CMK (cell line): ENCODE measurements around the gene NCOA1.
"Not testable (repeated sequence)": the region's sequence is repeated elsewhere in the genome, so short reads cannot be mapped to it uniquely, and the experiment has no call there.

Experiments
- DNase-seq: peaks from one replicate; pipeline ENCODE4 v3.0.0-alpha.2; 2010; ENCODE audit warnings: low read depth

The NCOA1 gene

DNA sequence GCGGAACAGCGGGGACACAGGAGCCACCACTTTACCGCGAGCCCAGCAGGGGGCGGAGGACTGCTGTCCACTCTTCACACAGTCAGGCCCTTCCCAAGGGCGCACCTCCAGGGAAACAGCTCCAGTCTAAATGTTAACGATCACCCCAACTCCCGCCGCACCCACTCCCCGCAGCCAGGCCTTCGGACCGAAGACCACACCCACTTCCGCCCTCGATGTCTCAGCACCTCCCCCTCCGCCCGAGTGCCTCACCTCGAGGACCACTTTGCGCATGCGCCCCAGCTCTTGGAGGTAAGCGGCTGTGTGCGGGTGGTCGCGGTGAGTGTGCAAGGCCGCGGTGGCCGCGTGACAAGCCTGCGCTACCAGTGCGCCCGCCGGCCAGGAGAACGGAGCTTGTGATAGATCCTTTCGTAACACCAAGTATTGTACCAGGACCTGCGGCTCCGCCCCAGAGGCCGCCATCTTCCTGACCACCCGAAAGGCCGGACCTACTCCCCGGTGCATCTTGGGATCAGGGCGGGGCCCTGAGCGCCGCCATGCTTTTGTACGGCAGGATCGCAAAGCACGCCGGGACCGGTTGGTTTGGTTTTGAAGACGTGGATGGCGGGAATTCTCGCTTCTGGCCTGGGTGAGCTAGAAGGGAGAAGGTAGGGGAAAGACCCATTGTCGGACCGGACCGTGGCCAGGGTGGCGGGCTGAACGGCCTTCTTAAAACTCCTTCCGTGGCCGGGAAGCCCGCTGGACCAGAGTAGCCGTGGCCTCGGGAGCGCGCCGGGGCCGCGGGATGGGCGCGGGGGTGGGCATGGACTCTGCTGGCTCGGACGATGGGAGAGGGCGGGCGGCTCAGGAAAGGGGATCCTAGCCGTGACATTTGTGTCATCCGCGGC is 302.1 kb downstream of the NCOA1 start, which contains the start of the genes CENPO and PTRHD1:
TSS of gene CENPO (plus strand) at position 552 of the 887 bp plus-strand sequence. CDS start 495 bp downstream, outside the sequence.
TSS of gene PTRHD1 (minus strand) at position 518 of the 887 bp plus-strand sequence. CDS start at position 504, 14 bp downstream.
- peak; percentile 99 for DNase-seq

DNA sequence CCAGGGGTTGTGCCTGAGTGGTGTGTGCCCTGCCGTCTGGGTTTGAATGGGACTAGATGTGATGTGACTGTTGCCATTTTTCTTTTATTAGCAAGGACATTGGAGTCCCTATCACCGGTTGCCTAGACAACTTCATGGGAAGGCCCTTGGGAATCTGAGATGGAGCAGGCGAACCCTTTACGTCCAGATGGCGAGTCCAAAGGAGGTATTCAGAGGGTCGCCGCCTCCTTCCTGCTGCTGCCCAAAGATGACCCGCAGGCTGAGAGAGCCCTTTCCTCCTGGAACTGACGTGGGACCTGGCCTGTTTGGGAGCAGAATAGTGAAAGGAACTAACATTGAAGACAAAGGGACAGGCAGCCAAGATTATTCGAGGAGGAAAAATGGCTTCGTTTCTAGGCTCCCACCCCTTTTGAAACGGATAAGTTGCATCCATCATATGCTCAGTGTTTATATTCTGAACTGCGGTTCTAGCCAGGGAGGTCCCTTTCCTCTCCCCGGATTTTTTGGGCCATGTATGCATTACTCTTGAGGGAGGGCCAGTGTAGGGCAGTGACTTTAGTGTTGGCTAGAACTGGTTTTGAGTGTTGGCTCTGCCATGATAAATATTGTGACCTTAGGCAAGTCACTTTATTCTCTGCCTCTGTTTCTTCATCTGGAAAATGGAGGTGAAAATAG is 302.8 kb downstream of the NCOA1 start:
- no peak for DNase-seq

DNA sequence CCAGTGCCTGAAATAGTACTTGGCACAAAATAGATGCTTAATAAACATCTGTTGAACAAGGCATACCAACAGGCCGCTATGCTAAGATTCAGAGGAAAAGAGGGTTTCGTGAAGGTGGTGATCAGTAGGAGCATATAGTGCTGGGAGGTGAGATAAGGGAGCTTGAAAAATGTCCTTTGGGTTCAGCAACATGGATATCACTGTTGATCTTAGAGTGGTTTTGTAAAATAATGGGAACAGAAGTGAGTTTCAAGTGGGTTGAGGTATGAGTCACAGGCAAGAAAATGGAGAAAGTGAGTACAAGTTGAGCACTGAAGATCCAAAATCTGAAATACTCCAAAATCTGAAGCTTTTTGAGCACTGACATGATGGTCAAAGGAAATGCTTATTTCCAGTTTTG is 306.6 kb downstream of the NCOA1 start:
- no peak for DNase-seq

GRCh38 chr2:24800487-24800886 is 309.4 kb downstream of the NCOA1 start:
- not testable (repeated sequence) for DNase-seq

GRCh38 chr2:24805811-24806660 is 315.0 kb downstream of the NCOA1 start:
- DNase-seq = not testable (repeated sequence)

DNA sequence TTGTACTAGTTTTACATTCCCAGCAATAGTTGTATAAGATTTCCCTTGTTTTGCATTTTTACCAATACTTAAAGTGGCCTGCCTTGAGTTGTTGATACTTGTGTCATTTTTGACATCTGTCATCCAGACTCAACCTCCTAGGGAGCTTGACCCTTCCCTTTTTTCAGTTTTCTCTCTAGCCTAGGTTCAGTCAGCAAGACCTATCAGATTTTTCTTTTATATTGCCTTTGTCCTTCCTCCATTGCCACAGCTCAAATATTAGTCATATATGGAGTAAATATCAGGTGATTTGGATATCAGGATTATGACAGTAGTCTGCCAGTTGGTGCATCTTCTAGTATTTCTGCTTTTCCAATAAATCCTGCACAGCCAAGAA is 315.6 kb downstream of the NCOA1 start:
- DNase-seq = no peak

- no peak for DNase-seq
Observed at GRCh38 chr2:24809316-24810007, 318.4 kb downstream of the NCOA1 start.

- no peak for DNase-seq
Observed at GRCh38 chr2:24813691-24814137, 322.7 kb downstream of the NCOA1 start.

DNA sequence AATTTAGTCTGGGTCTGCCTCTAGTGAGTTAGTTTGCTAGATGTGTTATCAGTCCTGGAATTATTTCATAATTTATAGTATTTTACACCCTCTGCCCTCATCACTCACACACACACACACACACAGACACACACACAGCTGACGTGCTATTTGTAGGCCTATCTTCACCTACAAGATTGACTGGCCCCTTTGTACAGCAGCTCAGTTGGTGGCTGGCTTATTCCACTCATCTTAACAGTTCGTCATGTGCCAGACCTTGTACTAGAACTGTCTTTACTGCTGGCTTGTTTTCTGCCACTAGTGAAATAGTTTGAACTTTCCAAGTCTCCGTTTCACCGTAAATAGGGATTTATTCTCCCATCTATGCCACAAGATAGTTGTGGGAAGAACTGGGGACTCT is 323.5 kb downstream of the NCOA1 start:
- no peak for DNase-seq

- no peak for DNase-seq
Observed at GRCh38 chr2:24815171-24815570, 324.1 kb downstream of the NCOA1 start.

GRCh38 chr2:24816404-24816803 is 325.4 kb downstream of the NCOA1 start:
- no peak for DNase-seq

DNA sequence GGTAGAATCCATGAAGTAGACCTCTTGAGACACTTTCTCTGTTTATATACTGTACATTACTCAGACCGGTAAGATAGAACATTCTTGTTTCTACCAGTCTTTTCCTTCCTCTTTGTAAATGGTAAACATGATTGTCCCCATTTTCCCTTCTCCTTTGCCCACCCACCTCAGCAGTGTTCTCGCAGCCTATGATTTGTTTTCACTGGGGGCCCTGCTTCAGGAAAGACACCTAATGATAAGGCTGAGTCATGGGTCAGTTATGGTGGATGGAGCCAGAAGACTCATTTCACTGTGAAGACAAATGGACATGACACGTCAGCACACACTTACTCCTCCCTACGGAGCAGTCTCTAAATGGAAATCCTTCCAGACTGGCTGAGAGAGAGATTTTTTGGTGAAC is 325.8 kb downstream of the NCOA1 start:
- DNase-seq = no peak

GRCh38 chr2:24818721-24819167 is 327.7 kb downstream of the NCOA1 start:
- no peak for DNase-seq

DNA sequence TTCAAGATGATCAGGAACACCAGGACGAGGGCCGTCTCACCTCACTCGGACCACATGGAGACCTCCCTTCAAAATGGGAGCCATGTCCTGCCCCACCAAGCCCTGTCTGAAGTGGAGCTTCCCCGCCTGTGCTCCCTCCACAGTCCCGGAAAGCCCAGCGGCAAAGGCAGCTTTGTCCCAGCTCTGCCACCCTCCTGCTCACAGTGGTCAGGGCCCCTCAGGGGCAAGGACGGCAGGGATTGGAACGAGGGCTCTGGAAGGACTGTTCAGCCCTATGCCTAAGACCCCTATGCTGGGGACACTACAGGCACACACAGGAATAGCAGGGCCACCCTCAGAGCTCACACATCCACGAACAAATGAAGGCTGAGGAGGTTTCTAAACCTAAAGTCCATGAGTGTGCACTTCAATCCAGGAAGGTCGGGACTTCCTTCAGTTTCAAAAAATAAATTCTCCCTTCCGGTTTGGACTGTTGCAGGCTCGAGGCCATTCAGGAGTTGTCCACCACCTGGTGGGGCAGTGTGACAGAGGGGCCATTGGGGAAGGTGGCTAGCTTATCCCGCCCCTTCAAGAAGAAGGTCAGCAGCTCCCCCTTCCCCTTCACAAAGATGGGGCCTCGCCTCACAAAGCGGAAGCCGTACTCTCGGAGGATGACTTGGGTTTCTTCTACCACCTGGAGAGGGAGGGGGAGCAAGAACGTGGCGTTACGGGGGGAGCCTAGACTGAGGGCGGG is 328.6 kb downstream of the NCOA1 start:
- no peak for DNase-seq

GRCh38 chr2:24820175-24820513 is 329.1 kb downstream of the NCOA1 start:
- no peak for DNase-seq
